ENCODE results near the gene KCNIP1.
"Not testable (repeated sequence)": the region's sequence is repeated elsewhere in the genome, so short reads cannot be mapped to it uniquely, and the experiment has no call there.

KCNIP1 gene

DNA sequence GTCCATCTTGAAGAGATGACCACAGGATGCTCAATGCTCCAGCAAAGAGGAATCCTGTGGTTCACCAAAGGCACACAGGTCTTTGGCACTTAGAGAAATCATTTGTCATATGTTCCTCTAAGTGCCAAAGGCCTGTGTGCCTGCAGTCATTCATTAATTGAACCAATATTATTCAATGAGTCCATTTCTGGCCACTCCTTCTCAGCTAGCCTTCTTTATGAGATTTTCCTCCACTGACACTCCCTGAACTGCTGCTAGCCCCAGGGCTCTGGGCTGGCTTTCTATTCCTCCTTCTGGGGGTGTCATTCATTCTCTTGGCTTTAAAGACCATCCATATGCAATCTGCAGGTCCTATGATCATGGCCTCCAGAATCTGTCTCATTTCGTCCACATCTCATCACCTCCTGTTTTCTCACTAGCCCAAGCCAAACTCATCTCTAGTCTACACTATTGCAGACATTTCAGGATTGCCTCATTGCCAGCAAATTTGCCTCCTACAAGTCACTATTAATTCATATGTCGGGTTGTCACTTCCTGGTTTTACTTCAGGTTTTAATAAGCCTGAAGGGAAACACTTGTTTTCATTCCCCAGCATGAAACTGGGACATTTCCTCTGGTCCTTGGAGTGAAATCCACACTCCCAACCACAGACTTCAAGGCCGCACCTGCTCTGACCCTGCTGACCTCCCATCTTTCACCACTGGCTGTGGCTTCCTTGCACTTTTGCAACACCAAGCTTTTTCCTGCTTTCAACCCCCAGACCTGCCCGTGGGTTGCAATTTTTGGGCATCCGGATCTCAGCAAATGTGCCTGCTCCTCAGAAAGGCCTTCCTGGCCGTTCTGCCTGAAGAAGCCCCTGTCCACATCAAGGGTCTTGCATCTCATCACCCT is 35.1 kb downstream of the KCNIP1 start:
- DNase-seq, result no peak

DNA sequence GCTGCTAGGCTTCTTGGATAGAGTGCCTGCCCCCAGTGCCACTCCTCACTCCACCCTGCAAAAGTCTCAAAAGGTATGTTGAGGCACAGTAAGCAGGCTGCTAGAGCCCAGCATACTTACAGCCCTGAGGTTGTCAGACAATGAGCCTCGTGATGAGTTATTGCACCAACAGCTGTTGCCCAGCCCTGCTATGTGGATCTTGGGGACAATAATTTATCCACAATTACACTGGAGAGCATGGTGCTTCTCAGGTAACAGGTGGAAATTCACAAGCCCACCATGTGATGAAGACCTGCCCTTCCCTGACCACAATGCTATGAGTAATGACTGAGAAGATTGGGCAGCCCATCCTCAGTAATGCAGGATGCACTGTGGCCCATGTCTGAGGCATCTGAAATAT is 36.5 kb downstream of the KCNIP1 start:
- no peak for DNase-seq

DNA sequence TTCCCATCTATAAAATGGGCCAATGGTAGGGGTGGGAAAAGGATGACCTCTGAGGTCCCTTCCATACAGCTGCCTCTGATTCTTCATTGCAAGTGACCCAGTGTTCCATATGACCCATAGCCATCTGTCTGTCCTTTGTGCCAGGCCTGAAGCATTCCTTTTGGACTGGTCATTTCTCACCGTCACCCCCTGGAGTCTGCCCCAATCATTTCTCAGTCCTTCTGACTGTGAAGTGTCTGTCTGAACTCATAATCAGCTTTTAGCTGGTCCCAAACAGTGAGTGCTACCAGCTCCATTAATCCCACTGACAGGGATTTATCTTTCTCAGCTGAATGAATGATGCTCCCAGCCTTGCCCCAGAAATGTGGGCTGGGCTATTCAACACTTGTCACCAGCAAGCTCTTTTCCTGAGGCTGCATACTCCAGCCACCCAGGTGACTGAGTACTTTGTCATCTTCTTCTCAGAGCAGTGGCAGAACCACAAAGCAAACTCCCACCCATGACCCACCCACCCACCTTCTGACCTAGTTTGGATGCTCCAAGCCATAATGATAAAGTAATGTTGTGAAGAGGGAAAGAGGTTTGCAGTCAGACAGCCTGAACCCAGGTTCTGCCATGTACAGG is 37.4 kb downstream of the KCNIP1 start:
- no peak for DNase-seq

DNA sequence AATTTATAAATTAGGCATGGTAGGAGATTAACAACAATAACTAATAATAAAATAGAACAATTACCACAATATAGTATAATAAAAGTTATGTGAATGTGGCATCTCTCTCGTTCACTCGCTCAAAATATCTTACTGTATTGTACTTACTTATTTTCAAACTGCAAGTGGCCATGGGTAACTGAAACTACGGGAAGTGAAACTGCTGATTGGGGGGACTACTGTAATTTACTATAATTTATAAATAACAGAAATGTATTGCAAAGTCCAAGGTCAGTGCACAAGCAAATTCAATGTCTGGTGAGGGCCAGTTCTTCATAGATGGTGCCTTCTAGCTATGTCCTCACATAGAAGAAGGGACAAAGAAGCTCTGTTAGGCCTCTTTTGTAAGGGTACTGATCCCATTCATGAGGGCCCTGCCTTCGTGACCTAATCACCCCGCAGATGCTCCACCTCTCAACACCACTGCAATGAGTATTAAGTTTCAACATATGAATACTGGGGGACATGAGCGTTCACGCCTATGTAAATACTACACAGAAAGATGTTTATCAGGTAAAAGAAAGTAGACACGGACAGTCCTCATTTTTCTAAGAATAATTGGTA is 39.0 kb downstream of the KCNIP1 start:
- no peak for DNase-seq

DNA sequence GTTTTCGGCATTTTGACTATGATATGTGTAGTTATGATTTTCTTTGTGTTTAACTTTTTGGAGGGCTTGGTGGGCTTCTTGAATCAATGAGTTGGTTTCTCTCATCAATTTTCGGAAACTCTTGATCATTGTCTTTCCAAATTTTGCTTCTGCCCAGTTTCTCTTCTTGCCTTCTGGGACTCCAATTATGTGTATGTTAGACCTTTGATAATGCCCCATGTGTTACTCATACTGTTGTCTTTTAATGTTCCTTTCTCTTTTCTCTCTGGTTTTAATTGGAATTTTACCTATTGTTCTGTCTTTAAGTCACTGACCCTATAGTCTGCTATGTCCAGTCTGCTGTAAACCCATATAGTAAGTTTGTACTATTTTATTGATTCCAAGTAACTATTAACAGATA is 41.5 kb downstream of the KCNIP1 start:
- no peak for DNase-seq

DNA sequence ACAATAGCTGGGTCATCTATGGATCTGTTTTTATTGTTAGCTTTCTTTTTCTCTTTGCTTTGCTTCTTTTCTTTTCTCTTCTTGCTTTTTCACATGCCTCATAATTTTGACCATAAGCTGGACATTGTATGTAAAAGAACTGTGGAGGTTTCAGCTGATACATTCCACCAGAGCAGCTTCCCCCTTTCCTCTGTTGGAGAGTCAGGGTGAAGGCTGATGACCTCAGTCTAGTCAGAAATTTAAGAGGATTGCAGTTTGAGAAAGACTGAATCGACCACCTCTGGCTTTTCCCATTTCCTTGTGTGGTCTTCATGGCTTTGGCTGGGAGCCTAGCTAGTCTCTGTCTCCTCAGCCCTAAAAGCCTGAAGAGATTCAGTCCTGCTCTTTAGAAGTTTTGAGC is 42.0 kb downstream of the KCNIP1 start:
- no peak for DNase-seq

DNA sequence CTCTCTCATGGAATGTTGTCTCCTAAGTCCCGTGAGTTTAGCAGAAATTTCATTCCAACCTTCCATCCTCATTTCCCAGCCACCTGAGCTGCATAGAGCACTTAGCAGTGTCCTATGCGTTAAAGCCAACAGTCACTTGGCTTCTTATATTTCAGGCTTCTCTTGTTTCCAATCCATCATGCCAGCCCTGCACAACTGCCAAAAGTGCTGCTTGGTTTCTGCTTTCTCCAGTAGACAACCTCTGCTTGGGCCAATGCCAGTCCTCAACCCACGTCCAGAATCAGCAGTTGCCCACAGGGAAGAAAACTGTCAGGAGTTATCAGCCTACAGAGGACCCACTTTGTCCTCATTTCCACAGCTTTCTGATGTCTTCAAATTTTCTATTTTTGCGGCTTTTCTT is 42.5 kb downstream of the KCNIP1 start:
- DNase-seq, result no peak

DNA sequence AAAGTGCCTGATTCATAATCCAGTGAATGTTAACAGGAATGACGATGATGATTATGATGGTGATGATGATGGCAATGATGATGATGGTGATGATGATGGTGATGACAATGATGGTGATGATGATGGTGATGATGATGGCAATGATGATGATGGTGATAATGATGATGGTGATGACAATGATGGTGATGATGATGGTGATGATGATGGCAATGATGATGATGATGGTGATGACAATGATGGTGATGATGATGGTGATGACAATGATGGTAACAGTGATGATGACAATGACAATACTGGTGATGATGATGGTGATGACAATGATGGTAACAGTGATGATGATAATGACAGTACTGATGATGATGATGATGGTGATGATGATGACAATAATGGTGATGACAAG is 46.6 kb downstream of the KCNIP1 start:
- DNase-seq, result not testable (repeated sequence)

DNA sequence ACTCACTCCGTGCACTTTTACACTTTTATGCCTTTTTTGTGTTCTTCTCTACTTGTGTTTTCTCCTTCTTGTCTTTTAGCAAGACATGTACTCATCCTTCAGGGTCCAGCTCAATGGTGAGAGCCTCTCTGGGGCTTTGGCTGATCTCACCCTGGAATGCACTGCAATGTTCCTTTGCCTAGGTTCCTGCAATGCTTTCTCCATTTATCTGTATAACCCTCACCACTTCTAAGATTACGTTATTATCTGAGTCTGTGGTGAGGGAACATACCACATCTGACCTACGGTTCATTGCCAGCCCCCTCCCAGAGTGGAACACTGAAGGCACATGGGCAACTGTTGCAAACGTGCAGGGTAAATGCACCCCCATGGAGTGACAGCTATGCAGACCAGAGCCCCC is 47.3 kb downstream of the KCNIP1 start:
- no peak for DNase-seq

DNA sequence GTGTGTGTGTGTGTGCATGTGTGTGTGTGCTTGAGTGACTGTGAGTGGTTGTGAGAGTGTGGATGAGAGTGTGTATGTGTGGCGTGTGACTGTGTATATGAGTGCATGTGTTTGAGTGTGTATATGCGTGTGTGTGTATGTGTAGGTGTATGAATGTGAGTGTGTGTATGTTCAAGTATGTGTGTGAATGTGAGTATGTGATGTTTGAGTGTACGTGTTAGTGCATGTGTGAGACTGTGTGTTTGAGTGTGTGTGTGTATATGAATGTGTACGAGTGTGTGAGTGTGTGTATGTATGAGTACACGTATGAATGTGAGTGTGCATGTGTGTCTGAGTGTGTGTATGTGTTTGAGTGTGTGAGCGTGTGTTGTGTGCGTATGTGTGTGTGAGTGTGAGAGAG is 47.8 kb downstream of the KCNIP1 start:
- no peak for DNase-seq

DNA sequence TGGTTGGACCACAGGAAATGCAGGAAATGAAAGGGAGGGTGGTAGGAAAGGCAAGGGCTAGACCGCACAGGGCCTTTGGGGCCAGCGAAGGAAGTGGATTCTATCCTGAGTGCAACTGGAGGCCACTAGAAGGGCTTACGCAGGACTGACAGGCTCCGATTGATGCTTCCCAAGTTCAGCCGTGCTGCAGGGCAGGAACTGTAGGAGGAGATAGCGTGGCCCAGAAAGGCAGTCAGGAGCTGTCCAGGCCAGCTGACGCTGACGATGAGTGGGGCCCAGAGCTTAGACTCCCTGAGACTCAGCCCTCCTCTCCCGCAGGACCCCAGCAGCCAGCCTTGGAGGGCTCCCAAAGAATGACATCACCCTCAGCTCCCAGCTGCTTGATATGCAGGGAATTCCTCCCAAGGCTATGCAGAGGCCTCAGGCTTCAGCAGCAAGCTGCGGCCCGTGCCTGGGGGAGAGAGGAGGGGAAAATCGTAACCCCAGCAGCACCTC is 48.8 kb downstream of the KCNIP1 start:
- no peak for DNase-seq

DNA sequence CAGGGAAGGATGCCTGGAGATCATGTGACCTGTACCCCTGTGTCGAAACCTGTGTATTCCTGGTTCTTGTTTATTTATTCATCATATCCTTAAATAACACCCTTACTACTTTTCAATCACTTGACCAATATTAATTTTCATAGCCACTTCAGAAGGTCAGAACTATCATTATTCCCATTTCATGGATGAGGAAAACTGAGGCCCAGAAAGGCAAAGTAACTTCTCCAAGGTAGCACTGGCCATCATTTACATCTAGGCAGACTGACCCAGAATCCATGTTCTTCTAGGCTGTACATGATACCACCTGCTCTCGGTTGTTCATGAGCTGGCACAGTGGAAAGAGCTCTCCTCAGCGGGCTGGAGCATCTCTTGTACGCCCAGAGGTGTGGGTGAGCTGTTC is 49.4 kb downstream of the KCNIP1 start:
- no peak for DNase-seq

DNA sequence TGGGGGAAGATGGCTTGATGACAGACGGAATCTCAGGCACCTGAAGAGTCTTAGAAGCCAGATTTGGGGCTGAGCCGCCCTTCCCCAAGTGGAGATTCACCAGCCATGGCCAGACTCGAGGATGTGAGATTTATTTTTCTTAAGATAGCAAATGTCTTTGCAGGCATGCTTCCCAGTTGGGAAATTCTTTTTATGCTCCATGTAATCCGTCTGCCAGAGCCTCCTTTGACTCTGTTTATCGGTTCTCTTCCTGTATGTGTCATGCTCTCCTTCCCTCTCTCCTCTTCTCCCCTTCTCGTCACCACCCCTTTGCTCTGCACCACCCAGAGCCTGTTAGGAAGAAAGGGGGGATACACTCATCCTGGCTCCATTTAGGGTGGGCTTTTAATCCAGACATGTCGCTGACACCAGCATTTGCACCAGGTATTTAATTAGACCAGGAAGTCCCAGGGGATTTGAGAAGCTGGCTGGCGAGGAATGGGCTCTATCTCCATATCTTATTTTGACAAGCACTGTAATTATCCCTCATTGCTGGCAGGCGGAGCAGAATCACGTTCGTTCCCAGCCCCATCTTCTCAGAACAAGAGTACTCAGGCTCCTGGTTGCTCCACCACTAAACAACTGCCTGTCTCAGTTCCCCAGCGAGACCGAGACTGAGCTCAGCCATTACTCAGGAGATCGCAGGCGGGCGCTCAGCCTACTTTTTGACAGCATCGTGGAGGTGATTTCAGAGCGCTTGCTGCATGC is 50.9 kb downstream of the KCNIP1 start:
- DNase-seq, result peak; percentile 30

DNA sequence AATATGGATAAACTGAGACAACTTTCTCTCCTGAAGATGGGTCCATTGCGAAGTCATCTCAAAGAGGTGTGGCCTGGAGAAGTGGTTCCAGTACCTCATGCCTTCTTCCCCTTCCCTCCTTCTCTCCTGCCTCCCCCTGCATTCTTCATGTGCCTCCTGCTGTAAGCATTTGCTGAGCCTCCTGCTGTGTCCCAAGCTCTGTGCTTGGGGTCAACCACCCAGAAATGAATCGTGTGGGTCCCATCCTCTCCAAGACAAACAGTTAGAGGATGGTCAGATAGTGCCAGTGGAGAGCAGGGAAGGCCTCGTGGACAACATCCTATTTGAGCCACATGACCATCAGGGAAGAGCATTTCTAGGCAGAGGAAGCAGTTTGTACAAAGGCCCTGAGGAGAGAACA is 53.5 kb downstream of the KCNIP1 start:
- DNase-seq, result no peak

DNA sequence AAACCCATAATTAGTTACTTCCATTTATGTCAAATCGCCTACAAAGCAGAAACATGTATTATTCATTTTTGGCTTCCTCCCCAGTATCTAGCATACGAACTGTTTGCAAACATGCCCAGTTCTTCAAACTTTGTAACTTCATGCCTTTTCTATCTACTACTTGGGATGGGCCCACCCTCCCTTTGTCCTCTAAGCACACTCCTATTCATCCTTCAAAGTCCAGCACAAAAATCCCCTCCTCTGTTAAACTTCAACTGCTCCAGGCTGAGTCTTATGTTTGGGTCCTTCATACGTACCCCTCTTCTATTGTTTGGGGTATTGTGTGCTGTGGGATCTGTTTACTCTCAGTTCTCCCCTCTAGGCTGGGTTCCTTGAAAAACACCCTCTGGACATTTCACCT is 55.5 kb downstream of the KCNIP1 start:
- DNase-seq, result no peak

DNA sequence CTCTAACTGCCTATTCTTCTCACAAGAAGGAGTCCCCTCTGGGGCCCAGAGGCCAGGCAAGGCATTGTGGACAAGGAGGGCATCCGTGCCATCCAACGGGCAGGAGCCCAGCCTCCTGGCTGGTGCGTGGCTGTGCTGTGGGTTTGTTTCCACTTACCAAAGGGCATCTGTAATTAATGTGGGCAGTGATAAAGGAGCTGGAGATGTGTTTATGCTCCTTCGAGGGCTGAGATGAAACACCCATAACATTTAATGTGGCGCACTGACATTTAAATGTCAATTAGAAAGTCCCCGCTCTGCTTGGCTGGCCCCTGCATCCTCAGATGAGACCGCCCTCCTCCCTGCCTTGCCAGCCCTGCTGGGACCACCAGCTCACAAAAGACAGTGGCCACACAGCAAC is 57.1 kb downstream of the KCNIP1 start:
- no peak for DNase-seq

DNA sequence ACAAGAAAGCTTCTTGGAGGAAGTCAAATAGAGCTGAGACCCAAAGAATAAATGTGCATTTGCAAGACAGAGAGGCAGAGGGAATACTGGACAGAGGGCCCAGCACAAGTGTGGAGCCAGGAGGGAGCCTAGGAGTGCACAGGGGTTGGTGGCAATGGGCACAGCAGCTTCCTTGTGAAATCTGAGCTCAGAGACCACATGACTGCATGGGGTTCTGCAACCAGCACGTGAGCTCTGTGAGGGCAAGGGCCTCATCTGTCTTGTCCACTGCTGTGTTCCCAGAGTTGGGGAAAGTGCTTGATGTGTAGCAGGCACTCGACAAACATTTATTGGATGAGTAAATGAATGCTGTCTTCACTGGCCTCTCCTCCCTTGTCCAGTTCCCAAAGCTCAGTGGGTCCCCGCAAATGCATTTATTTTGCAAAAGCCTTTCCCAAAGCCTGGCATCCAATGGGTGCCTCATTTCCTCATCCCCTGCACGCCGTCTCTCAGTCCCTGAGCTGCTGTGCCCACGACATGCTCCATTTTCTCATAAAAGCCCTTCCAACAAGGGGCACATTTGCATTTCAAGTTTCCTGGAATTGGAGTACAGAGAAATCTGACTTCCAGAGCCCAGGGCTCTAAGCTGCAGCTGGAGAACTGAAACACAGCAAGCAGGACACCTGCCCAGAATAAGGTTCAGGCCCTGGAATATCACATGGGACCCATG is 58.5 kb downstream of the KCNIP1 start:
- no peak for DNase-seq

DNA sequence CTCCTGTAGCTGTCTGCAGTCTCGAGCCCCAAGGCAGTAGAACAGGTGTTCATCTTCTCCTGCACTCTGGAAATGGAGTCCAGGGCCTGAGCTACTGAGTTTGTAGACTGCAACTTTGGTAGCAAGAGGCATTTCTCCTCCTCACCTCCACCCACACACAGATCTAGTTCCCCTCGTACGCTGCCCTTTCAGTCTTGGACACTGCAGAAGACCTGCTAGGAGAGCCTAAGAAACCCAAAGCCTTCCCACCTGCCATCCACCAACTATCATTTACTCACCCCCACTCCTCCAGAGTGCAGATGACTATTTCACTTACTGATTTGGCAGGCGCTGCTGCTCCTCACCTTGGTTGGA is 59.0 kb downstream of the KCNIP1 start:
- DNase-seq, result no peak

DNA sequence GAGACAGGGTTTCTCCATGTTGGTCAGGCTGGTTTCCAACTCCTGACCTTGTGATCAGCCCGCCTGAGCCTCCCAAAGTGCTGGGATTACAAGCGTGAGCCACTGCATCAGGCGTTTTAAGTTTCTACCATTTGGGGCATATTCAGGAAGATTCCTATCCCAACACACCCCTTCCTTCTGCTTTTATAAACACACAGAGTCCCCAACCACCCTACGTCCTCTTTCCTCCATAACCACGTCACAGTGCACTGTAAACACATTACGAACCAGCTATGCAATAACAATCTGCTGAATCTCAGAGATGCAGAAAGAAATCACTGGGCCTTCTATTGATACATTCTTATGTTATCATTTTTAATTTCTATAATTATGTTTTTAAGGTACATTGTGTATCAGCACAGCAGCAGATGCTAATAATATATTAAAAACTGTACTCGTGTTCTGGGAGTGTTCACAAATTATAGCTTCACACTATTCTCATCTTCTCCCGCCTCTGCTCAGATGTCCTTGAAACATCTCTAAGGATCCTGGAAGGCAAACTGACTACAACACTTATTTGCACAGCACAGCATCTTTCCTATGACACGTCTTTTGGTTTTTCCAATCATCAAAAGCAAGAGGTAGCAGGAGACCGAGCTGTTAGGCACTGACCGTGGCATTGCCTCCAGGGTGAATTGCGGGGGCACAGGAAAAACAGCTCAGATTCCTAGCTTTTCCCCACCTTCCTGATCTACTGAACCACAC is 60.2 kb downstream of the KCNIP1 start:
- DNase-seq, result no peak

DNA sequence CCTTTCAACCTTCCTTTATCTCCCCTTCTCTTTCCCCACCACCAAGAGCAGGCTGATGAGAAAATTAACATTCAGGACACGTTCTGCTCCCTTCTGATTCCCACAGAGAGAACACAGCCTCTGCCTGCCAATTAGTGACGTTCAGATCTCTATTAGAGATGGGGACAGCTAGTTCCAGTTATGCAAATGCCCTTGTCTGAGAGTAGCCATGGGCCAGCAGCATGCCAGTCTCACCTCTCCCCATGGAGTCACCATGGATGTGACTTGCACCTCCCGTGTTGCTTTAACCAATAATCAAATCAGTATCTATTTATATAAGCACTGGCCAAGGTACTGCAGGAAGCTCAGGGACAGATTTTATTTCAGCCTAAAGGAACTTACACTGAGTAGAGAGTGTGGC is 61.3 kb downstream of the KCNIP1 start:
- DNase-seq, result no peak

DNA sequence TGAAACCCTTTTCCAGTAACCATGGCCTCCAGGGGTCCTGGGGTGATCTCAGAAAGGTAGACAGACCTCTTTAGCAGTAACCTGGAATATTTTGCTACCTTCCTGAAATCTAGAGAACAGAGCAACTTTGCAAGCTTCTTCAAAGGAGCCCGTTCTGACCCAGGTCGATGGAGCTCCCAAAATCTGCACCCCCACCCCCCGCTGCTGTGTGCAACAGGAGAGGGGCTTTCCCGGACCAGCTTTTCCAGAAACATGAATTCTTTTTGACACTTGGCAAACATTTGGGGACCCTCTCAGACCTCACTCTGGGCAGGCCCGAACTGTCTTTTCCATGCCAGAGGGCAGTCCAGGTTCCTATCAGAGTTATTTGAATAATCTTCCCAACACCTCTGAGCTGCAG is 65.3 kb downstream of the KCNIP1 start:
- no peak for DNase-seq

DNA sequence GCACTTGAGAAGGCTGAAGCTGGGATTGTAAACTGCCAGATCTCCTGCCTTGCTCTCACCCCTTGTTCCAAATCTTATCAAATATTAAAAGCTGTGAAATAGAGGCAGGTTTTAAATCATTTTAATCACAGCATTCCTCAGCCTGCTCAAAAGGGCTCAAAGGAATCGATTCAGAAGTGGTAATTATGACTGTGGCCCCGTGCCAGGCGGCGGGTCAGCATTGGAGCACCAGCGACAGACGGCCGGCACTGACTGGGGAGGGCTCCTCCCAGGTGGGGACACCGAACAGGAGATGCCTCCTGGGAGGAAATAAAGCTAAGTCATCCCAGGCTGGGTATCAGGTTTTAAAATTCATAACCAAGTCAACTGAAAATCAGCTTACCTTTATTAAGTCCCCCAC is 66.7 kb downstream of the KCNIP1 start:
- DNase-seq, result peak; percentile 4
